NB4 (cell line): ENCODE data around the gene OR52N5.

ENCODE experiments used
- DNase-seq: peaks from one replicate; pipeline ENCODE4 v3.0.0; 2010; ENCODE audit warnings: low read depth
- H3K4me3 ChIP-seq: one replicate; pipeline ENCODE4 v1.5.1; 2011; ENCODE audit warnings: mild to moderate bottlenecking, low read depth, low read length, moderate library complexity
- CTCF ChIP-seq: IDR thresholded peaks from one replicate; pipeline ENCODE4 v1.5.1; 2012; ENCODE audit warnings: low read depth, low read length
- MAX ChIP-seq: IDR thresholded peaks from 2 replicates; pipeline ENCODE4 v1.6.1; 2011; ENCODE audit warnings: low read depth, low read length
- MYC ChIP-seq: IDR thresholded peaks from 2 replicates; pipeline ENCODE4 v1.6.1; 2011; ENCODE audit warnings: low read depth, low read length
- POLR2A ChIP-seq: IDR thresholded peaks from 2 replicates; pipeline ENCODE4 v1.6.1; 2011; ENCODE audit warnings: mild to moderate bottlenecking; ENCODE audit not compliant: insufficient read length; ENCODE audit errors: extremely low read depth

Gene OR52N5

DNA sequence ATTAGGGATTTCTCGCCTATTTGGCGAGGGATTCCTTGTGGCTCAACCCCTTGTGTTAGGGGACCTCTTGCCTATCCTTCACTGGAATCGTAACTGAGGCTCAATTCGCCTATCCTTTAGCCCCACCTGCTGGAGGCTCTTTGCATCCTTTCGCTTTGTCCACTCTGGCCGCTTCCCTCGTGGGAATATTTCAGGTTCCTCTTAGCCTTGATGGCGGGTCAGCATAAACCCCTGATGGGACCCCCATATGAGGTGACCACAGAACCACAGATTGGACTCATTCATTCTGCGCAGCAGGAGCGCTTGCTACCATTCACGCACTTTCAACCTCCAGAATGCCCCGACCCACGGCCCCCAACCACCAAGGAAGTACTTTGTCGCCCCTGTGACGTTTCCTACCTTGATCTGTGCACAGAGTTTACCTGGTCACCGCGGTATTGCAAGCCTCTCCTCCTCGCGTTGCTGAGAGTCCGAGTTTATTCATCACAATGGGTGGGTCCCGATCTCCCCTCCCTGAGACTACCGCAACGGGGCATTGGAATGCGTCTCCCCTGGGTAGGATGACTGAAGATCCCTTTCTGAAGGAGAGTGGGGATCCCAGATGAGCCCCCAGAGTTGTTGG is 25.5 kb upstream of the OR52N5 start, which contains the start of gene OR52N2:
Gene OR52N2, plus strand, starts transcription at position 425 of the 622 bp plus-strand sequence. CDS start 11,412 bp downstream, outside the sequence.
- DNase-seq, result peak; percentile 79
- H3K4me3 ChIP-seq, result peak within 1 kb of the TSS; percentile 57
- TF ChIP-seq CTCF, result peak; percentile 71
- no peak for TF ChIP-seq MYC
- TF ChIP-seq MAX, result no peak
- no peak for TF ChIP-seq POLR2A

DNA sequence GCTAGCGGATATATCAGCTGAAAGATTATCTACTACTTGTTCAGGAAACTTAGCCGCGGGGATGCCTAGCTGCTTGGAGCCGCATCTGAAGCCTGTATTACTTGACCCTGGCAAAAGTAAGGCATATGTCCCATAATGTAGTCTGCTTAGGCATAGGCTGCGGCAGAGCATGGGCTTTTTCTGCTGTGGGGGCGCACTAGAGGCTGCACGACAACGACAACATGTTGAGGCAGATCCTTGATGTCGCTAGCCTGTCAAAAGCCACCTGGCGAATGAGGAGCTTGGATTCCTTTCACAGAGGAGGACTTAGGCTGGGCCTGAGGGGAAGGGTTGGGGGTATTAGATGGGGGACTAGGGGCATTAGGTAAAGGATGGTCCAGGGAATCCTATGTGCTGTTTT is 24.4 kb upstream of the OR52N5 start:
- TF ChIP-seq MAX (no peak), POLR2A (no peak), CTCF (no peak)
- DNase-seq, result no peak
- no peak overlapping the region for H3K4me3 ChIP-seq

DNA sequence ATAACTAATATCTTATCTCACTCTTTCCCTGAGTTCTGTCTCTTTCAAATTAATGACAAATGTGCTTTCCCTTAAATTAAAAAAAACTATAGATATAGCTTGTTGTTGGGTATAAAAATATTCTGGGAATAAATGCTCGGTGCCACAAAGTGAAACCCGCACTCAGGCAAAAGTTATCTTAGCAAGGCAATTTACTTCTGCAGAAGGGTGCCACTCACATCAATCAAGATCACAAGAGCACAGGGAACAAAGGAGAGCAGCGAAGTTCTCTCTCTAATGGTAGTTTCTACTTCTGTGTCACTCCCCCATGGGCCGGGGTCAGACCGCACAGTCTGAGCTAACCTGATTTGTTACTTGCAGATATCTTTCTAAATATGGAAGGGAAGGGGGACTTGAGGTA is 20.8 kb upstream of the OR52N5 start:
- no peak for TF ChIP-seq MAX
- no peak for TF ChIP-seq CTCF
- no peak for TF ChIP-seq MYC
- TF ChIP-seq POLR2A, result no peak
- DNase-seq, result no peak
- no peak overlapping the region for H3K4me3 ChIP-seq

GRCh38 chr11:5796541-5796940 is 13.4 kb upstream of the OR52N5 start:
- no peak for DNase-seq
- no peak overlapping the region for H3K4me3 ChIP-seq
- TF ChIP-seq POLR2A, result no peak
- no peak for TF ChIP-seq CTCF
- TF ChIP-seq MAX, result no peak
- no peak for TF ChIP-seq MYC

GRCh38 chr11:5791165-5791564 is 8.0 kb upstream of the OR52N5 start, which contains the start of gene OR52N1:
Gene OR52N1 (minus strand): TSS chr11:5791265. CDS start chr11:5788816, 2,449 bp downstream.
- TF ChIP-seq MAX (no peak), POLR2A (no peak), CTCF (no peak), MYC (no peak)
- DNase-seq, result no peak
- no peak within 1 kb of the TSS for H3K4me3 ChIP-seq
